HepG2 (cell line): ENCODE results near the gene XPOT. TPM values are rescaled to one million over a fixed set of nuclear protein-coding genes. Genes with fewer than 3 reads are reported as not detected.

ENCODE experiments used
- GMEB2 ChIP-seq: IDR thresholded peaks from 2 replicates; pipeline ENCODE4 v1.6.1; 2016; ENCODE audit warnings: missing biosample characterization, missing genetic modification reagents, low read depth
- HMG20A ChIP-seq: IDR thresholded peaks from 2 replicates; pipeline ENCODE4 v1.6.1; 2016; ENCODE audit warnings: borderline replicate concordance
- MAFK ChIP-seq, 2 experiments: IDR thresholded peaks in 1 of 2; conservative IDR thresholded peaks in 1 of 2; 2 replicates each; pipeline ENCODE4 v1.6.1; 2011; ENCODE audit warnings: improper control_type of control experiment in 2 of 2, low read length in 2 of 2
- MEIS2 ChIP-seq: sonication (generic); formaldehyde crosslinking; IDR thresholded peaks from 2 replicates; pipeline ENCODE4 v1.9.0; 2021; ENCODE audit warnings: mild to moderate bottlenecking, missing genetic modification reagents
- PRMT3 ChIP-seq: sonication (generic); formaldehyde crosslinking; IDR thresholded peaks from 2 replicates; pipeline ENCODE4 v1.8.1; 2022; ENCODE audit warnings: low read depth, mild to moderate bottlenecking, moderate library complexity, missing genetic modification reagents, borderline replicate concordance
- TP53 ChIP-seq: sonication (generic); formaldehyde crosslinking; conservative IDR thresholded peaks from 2 replicates; pipeline ENCODE4 v1.4.0; 2020; ENCODE audit warnings: missing genetic modification reagents
- ZNF224 ChIP-seq: sonication (generic); formaldehyde crosslinking; IDR thresholded peaks from 2 replicates; pipeline ENCODE4 v1.5.0; 2020; ENCODE audit warnings: mild to moderate bottlenecking, missing genetic modification reagents
- ZNF234 ChIP-seq: sonication (generic); formaldehyde crosslinking; conservative IDR thresholded peaks from 2 replicates; pipeline ENCODE4 v1.5.1; 2020; ENCODE audit warnings: mild to moderate bottlenecking, missing genetic modification reagents
- ZNF557 ChIP-seq: sonication (generic); formaldehyde crosslinking; IDR thresholded peaks from 2 replicates; pipeline ENCODE4 v1.4.0; 2020; ENCODE audit warnings: missing genetic modification reagents
- polyA plus RNA-seq, 8 experiments: library from polyadenylated mRNA; depleted of rRNA in 3 of 8; stranded (reverse) in 7 of 8; unstranded in 1 of 8; fragments of >200 nt; fragmentation: Illumina TruSeq in 4 of 8; extraction: Trizol in 4 of 8; gene quantifications; 2 replicates each; pipeline versions ENCODE4 v1.2.1 to v1.2.3, GENCODE V29; 2011 to 2016; ENCODE audit warnings: low read depth in 4 of 8, missing spikeins in 1 of 8, mixed read lengths in 1 of 8; ENCODE audit not compliant: insufficient read depth in 1 of 8
- total RNA-seq, 5 experiments: library from RNA; depleted of rRNA; stranded (reverse); fragments of >200 nt; fragmentation: Illumina TruSeq; extraction: Trizol; gene quantifications; 2 replicates each; pipeline ENCODE4 v1.2.3, GENCODE V29; 2016; ENCODE audit warnings: low read depth in 1 of 5
- TF ChIP-seq, protein P1 (sequence below): sonication (generic); formaldehyde crosslinking; IDR thresholded peaks from 2 replicates; pipeline ENCODE4 v1.4.0; 2020; ENCODE audit warnings: missing genetic modification reagents, borderline replicate concordance
- TF ChIP-seq, protein P2 (sequence below): sonication (generic); formaldehyde crosslinking; IDR thresholded peaks from 2 replicates; pipeline ENCODE4 v1.8.0; 2022; ENCODE audit warnings: low read depth, missing genetic modification reagents

XPOT gene
- total and polyA plus RNA-seq, 2 of the 13 experiments (the other 11 are each of a cell fraction or from before 2014, with no cell fraction given): 93.8 to 102 TPM

DNA sequence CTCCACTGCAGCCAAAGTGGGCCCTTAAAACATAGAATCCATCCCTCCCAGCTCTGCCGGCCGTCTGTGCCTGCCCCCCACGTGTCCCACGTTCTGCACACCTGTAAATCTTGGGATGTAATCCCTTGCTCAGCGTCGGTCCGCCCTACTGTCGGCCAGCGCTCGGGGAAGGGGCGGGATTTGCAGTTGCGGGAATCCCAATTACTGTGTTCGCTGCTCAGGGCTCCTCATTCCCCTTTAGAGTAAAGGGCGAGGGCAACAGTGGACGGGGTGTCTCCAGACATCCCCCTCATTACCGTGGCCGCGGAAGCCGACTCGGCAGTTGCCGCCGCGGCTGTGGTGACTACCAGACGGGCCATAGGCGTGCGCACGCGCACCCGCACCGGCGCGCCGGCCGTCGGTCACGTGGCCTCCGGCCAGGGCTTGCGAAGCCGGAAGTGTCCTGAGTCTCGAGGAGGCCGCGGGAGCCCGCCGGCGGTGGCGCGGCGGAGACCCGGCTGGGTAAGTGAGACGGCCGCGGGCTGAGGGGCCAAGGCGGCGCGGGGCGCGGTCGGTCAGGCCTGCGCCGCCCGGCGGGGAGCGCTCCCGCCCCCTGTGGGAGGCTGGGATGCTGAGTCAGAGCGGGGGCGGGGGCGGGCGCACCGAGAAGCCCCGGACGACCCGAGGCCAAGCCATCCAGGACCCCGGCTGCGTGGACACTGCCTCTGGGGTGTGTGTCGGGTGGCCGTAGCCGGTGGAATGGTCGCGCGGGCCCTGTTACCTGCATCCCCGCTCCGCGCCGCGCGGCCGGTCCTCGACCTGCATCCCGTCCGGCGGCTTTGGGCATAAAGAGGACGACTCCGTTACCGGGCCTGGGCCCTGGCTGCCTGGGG lies 47.7 kb downstream of the XPOT start, which contains the start of gene TBK1 (continued):
- TF ChIP-seq, protein P1, sequence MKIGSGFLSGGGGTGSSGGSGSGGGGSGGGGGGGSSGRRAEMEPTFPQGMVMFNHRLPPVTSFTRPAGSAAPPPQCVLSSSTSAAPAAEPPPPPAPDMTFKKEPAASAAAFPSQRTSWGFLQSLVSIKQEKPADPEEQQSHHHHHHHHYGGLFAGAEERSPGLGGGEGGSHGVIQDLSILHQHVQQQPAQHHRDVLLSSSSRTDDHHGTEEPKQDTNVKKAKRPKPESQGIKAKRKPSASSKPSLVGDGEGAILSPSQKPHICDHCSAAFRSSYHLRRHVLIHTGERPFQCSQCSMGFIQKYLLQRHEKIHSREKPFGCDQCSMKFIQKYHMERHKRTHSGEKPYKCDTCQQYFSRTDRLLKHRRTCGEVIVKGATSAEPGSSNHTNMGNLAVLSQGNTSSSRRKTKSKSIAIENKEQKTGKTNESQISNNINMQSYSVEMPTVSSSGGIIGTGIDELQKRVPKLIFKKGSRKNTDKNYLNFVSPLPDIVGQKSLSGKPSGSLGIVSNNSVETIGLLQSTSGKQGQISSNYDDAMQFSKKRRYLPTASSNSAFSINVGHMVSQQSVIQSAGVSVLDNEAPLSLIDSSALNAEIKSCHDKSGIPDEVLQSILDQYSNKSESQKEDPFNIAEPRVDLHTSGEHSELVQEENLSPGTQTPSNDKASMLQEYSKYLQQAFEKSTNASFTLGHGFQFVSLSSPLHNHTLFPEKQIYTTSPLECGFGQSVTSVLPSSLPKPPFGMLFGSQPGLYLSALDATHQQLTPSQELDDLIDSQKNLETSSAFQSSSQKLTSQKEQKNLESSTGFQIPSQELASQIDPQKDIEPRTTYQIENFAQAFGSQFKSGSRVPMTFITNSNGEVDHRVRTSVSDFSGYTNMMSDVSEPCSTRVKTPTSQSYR (CRISPR knock-in tag): peak; percentile 24; the same call in 1 of the 2 replicates
- TF ChIP-seq MAFK (conservative IDR thresholded peaks at IDR 0.05 in 1 of 2, IDR thresholded peaks at IDR 0.05 in 1 of 2; ENCODE audit: low read length in 2 of 2): no peak
- TF ChIP-seq ZNF234 (CRISPR knock-in tag): no peak
- peak; percentile 68 for TF ChIP-seq ZNF224 (CRISPR knock-in tag)
- TF ChIP-seq MEIS2 (CRISPR knock-in tag): peak; percentile 29
- TF ChIP-seq, protein P2, sequence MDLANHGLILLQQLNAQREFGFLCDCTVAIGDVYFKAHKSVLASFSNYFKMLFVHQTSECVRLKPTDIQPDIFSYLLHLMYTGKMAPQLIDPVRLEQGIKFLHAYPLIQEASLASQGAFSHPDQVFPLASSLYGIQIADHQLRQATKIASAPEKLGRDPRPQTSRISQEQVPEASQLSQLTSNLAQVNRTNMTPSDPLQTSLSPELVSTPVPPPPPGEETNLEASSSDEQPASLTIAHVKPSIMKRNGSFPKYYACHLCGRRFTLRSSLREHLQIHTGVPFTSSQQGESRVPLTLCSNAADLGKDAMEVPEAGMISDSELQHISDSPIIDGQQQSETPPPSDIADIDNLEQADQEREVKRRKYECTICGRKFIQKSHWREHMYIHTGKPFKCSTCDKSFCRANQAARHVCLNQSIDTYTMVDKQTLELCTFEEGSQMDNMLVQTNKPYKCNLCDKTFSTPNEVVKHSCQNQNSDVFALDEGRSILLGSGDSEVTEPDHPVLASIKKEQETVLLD: peak; percentile 69
- 0 out of 2 replicates have a peak, but pooled peaks have one; percentile 45 for TF ChIP-seq ZNF557 (CRISPR knock-in tag)
- TF ChIP-seq PRMT3 (CRISPR knock-in tag): 0 out of 2 replicates have a peak, but pooled peaks have one; percentile 25
- TF ChIP-seq HMG20A (CRISPR knock-in tag): 0 out of 2 replicates have a peak, but pooled peaks have one; percentile 23
- 0 out of 2 replicates have a peak, but pooled peaks have one; percentile 70 for TF ChIP-seq TP53 (CRISPR knock-in tag)
- 0 out of 2 replicates have a peak, but pooled peaks have one; percentile 40 for TF ChIP-seq GMEB2 (CRISPR knock-in tag)
